HG03439 (cell line): ENCODE results near the gene PSMC5.
"Not testable (repeated sequence)": the region's sequence is repeated elsewhere in the genome, so short reads cannot be mapped to it uniquely, and the experiment has no call there.

Source experiments
- ATAC-seq: cut with Tn5 transposase; IDR thresholded peaks from one replicate; pipeline ENCODE4 v1.9.1; 2021; ENCODE audit warnings: mild to moderate bottlenecking, moderate library complexity; ENCODE audit not compliant: unreplicated experiment

The PSMC5 gene

GRCh38 chr17:63838631-63839171, 11.5 kb downstream of the PSMC5 start:
- no peak for ATAC-seq

DNA sequence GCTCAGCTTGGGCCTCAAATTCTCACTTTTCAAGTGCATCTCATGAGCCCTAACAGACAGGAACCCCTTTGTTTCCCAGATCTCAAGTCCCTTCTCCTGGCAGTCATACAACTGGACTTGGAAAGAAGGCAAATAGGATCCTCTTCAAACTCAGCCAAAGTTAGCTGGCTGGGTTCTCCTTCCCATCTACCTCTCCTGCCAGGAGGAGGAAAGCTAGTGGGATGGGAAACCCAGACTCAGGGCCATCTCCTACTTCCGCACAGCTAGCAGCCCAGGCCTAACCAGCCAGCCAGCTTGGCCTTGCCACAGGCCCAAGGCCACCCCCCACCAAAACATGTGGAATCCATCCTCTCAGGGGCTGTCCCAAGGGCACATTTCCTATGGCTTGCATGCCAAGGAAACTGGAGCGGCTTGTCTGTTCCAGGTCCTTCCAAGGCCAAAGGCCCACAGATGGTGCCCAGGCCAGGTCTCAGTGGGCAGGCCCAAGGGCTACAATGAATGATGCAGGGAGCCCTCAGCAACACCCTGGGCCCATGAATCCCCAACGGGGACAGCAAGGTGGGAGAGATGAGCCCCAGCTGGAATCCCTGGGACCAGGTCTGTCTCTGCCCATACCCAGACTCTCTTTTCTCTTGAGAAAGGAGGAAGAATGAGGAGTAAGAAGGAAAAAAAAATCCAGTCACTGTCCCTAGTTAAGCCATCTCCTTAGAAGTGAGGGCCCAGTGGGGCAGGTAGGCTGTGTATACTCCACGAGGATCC, 13.5 kb downstream of the PSMC5 start:
- no peak for ATAC-seq

GRCh38 chr17:63841350-63842172, 14.3 kb downstream of the PSMC5 start:
- no peak for ATAC-seq

DNA sequence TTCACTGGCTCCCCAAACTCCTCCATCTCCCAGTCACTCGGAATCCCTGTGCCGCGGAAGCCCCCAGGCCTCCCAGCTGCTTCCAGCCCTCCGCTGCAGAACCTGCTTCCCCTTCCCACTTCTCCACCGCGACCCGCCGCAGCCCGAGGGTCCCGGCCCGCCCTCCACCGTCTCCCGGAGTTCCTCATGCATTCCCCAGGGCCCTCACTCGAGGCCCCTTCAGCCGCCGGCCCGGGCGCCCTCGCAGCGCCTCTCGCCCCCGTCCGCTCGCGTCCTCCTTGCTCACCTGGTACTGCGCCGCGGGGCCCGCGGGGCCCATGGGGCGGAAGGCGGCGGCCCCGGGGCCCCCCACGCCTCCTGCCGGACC, 14.9 kb downstream of the PSMC5 start:
- peak; percentile 32 for ATAC-seq

GRCh38 chr17:63842540-63843386, 15.5 kb downstream of the PSMC5 start, which contains the start of gene SMARCD2:
Gene SMARCD2, minus strand, starts transcription at chr17:63842685. Its CDS starts 11 bp downstream, at chr17:63842674.
- ATAC-seq, result peak; percentile 78

- not testable (repeated sequence) for ATAC-seq
Observed at GRCh38 chr17:63843387-63843888, 16.2 kb downstream of the PSMC5 start.

DNA sequence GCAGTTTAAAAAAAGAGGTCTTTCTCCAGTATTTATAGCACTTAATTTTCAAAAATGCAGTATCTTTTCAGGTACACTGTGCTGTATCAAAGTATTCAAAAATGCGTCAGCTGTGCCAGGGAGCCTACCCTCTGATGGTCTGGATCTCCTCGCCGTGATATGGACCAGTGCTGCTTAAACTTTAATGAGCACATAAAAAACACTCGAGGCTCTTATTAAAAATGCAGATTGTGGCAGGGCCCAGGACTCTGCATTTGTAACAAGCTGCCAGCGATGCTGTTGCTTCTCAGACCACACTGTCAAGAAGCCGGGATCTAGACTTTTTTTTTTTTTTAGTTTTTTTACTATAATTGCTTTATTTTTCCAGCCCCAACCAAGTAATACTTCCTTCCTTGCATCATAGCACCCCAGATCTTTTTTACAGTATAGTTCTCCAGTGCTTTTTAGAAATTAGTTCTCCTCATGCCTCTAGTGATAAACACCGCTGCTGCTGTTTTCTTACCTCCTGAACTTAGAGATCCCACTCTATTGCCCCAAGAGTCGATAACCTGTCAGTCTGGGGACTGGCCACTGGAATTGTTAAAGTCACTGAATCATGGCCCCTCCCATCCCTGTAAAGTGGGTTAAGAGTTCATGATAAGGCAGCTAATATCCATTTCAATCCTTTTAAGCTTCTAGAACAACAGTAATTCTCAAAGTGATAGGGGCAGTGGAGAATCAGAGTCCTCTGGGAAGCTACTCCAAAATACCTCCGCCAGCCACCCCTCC, 16.9 kb downstream of the PSMC5 start:
- ATAC-seq, result no peak

DNA sequence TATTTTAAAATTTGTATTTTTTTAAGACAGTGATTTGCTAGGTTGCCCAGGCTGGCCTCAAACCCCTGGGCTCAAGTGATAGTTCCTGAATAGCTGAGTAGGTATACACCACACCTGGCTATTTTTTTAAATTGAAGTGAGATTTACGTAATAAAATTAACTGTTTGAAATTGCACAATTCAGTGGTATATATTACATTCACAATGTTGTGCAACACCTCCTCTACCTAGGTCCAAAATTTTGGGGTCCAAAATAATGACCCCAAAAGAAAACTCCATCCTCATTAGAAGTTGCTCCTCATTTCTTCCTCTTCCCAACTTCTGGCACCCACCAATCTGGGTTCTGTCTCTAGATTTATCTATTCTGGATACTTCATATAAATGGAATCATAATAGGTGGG, 18.3 kb downstream of the PSMC5 start:
- no peak for ATAC-seq

DNA sequence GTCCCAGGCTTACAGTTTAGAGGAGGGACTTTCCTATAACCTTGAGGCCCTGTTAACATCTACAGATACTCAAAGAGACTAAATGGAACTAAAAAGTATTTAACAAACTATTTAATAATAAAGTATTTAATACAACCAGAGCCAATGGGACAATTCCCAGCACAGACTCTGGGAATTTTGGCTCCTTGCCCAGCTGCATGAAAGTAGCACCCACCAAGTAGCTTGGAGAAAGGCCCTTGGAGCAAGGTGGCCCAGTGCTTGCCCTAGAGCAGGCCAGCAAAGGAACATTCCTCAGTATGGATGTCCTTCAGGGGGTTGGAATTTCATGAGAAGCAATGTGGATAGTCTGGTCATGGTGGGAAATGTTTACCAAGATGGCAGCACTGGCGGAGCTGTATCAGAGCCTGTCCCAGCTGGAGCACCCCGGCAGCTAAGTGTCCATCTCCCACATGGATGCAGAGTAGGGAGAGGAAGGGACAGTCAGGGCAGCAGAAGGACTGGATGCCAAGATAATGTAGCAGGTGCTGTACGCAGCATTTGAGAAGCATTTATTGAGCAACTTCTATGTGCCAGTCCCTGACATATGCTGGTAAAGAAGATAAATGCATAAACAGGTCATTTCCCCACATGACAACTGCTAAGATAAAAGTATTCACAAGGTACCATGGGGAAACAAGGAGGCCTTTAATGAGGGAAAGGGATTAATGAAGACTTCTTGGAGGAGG, 20.5 kb downstream of the PSMC5 start:
- no peak for ATAC-seq

- peak; percentile 68 for ATAC-seq
Observed at GRCh38 chr17:63848834-63849689, 21.8 kb downstream of the PSMC5 start.

DNA sequence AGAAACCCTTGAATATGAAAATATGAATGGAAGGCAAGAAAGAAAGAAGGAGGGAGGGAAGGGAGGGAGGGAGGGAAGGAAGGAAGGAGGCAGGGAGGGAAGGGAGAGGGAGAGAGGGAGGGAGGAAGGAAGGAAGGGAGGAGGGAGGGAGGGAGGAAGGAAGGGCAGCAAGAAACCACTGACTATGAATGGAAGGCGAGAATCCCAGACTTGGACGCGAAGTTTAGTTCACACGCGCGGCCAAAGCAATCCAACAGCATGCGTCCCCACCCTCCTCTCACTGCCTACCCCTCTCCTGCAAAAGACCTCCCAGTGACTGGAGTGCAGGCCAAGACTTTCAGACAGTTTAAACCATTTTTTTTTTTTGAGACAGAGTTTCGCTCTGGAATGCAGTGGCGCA, 23.2 kb downstream of the PSMC5 start:
- no peak for ATAC-seq

GRCh38 chr17:63853260-63853659, 26.0 kb downstream of the PSMC5 start:
- no peak for ATAC-seq

GRCh38 chr17:63854709-63855108, 27.5 kb downstream of the PSMC5 start:
- no peak for ATAC-seq

DNA sequence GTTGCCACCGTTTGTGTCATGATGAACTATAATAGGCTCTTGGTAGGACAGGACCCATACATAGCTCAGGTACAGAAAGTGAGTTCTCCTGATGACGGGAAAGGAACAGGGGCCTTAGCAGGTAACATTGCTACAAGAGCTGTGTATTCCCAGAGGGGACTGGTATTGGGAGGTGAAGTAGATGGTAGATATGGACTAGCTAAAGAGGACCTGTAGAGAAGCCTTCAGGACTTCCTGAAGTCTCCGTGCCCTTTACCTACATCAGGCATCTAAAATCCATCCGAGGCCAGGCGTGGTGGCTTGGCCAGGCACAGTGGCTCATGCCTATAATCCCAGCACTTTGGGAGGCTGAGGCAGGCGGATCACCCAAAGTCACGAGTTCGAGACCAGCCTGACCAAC, 28.0 kb downstream of the PSMC5 start:
- no peak for ATAC-seq

DNA sequence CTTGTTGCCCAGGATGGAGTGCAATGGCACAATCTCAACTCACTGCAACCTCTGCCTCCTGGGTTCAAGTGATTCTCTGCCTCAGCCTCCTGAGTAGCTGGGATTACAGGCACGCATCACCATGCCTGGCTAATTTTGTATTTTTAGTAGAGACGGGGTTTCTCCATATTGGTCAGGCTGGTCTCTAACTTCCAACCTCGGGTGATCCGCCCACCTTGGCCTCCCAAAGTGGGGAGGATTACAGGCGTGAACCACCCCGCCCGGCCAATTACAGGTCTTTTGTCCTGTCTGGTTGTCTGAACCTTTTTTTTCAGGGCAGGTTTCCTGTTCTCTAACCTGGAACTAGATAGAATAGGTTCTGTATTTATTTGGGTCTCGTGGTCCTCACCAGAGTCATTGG, 29.2 kb downstream of the PSMC5 start:
- ATAC-seq, result not testable (repeated sequence)

GRCh38 chr17:63859257-63859656, 32.0 kb downstream of the PSMC5 start:
- ATAC-seq, result no peak

GRCh38 chr17:63866625-63867024, 39.4 kb downstream of the PSMC5 start:
- ATAC-seq, result not testable (repeated sequence)
